Hepatocyte (in vitro differentiated cells): ENCODE data around the gene DNAJC30. TPM values are rescaled to one million over a fixed set of nuclear protein-coding genes. Genes with fewer than 3 reads are reported as not detected.

Source experiments
- DNase-seq: peaks from one replicate; pipeline ENCODE4 v3.0.0-alpha.2; 2016; ENCODE audit warnings: low spot score
- H2AFZ ChIP-seq: fragments of 200-600 bp; sonication (generic); 2 replicates; pipeline ENCODE4 v1.6.0; 2016; ENCODE audit warnings: antibody characterized with exemption, mild to moderate bottlenecking
- H3K27ac ChIP-seq: fragments of 200-600 bp; sonication (generic); 2 replicates; pipeline ENCODE4 v1.5.1; 2016; ENCODE audit warnings: mild to moderate bottlenecking
- H3K27me3 ChIP-seq: fragments of 200-600 bp; sonication (generic); 2 replicates; pipeline ENCODE4 v1.6.1; 2016
- H3K36me3 ChIP-seq: fragments of 200-600 bp; sonication (generic); replicated peaks from 2 replicates; pipeline ENCODE4 v1.5.1; 2016; ENCODE audit warnings: low read depth; ENCODE audit not compliant: insufficient read depth
- H3K4me1 ChIP-seq: fragments of 200-600 bp; sonication (generic); 2 replicates; pipeline ENCODE4 v1.5.1; 2016; ENCODE audit warnings: mild to moderate bottlenecking, moderate library complexity; ENCODE audit not compliant: insufficient read depth
- H3K4me2 ChIP-seq: fragments of 200-600 bp; sonication (generic); 2 replicates; pipeline ENCODE4 v1.6.0; 2016
- H3K4me3 ChIP-seq: fragments of 200-600 bp; sonication (generic); 2 replicates; pipeline ENCODE4 v1.5.1; 2016; ENCODE audit warnings: mild to moderate bottlenecking
- H3K79me2 ChIP-seq: fragments of 200-600 bp; sonication (generic); 2 replicates; pipeline ENCODE4 v1.6.0; 2017; ENCODE audit warnings: mild to moderate bottlenecking
- H3K9me2 ChIP-seq: fragments of 200-600 bp; sonication (generic); replicated peaks from 2 replicates; pipeline ENCODE4 v1.6.0; 2017; ENCODE audit warnings: mild to moderate bottlenecking; ENCODE audit not compliant: insufficient read depth
- H3K9me3 ChIP-seq: fragments of 200-600 bp; sonication (generic); 2 replicates; pipeline ENCODE4 v1.5.1; 2016; ENCODE audit warnings: low read depth, mild to moderate bottlenecking
- H4K20me1 ChIP-seq: fragments of 200-600 bp; sonication (generic); 2 replicates; pipeline ENCODE4 v1.6.0; 2016; ENCODE audit warnings: mild to moderate bottlenecking; ENCODE audit not compliant: insufficient read depth, poor library complexity, severe bottlenecking
- EZH2 ChIP-seq: fragments of 200-600 bp; sonication (generic); IDR thresholded peaks from 2 replicates; pipeline ENCODE4 v1.6.1; 2016; ENCODE audit warnings: antibody characterized with exemption, mild to moderate bottlenecking, borderline replicate concordance
- EZH2phosphoT487 ChIP-seq: fragments of 200-600 bp; sonication (generic); IDR thresholded peaks from one replicate; pipeline ENCODE4 v1.6.1; 2018; ENCODE audit warnings: antibody characterized with exemption, mild to moderate bottlenecking, low read depth, moderate library complexity; ENCODE audit not compliant: unreplicated experiment, severe bottlenecking
- whole genome bisulfite sequencing: methylation state at CpG from one replicate; pipeline ENCODE4 v1.1.6; 2016; ENCODE audit warnings: low lambda C conversion rate; ENCODE audit errors: missing lambda C conversion rate; 5-methylcytosine and 5-hydroxymethylcytosine counted together
- polyA plus RNA-seq: library from polyadenylated mRNA; unstranded; fragments of >200 nt; fragmentation: Nextera tagmentation; extraction: Ambion mirVana; gene quantifications from 2 replicates; pipeline ENCODE4 v1.2.1, GENCODE V29; 2016
- total RNA-seq: library from RNA; depleted of rRNA; stranded (reverse); fragments of >200 nt; gene quantifications from 2 replicates; pipeline ENCODE4 v1.2.3, GENCODE V29; 2014
- TF ChIP-seq, protein P1 (sequence below): fragments of 200-600 bp; sonication (generic); IDR thresholded peaks from 2 replicates; pipeline ENCODE4 v1.5.1; 2016; ENCODE audit warnings: antibody characterized with exemption, mild to moderate bottlenecking; ENCODE audit not compliant: poor library complexity

The DNAJC30 gene
- total and polyA plus RNA-seq, 2 experiments from 2014 or later = 3.0 to 13.9 TPM

GRCh38 chr7:73696372-73696771 is 13.1 kb upstream of the DNAJC30 start:
- Histone ChIP-seq H3K4me3 (no peak overlapping the region), H3K27me3 (no peaks in the 10 kb centered on the region), H3K9me3 (no peaks in the 10 kb centered on the region), H3K4me1 (no peaks in the 10 kb centered on the region), H2AFZ (no peak overlapping the region), H3K9me2 (no peaks in the 10 kb centered on the region), H3K27ac (no peak overlapping the region), H3K36me3 (no peaks in the 10 kb centered on the region), H3K79me2 (no peaks in the 10 kb centered on the region), H3K4me2 (no peak overlapping the region), H4K20me1 (no peaks in the 10 kb centered on the region)
- DNase-seq = no peak
- no peak for TF ChIP-seq EZH2phosphoT487
- TF ChIP-seq EZH2 = no peak
- TF ChIP-seq, protein P1, sequence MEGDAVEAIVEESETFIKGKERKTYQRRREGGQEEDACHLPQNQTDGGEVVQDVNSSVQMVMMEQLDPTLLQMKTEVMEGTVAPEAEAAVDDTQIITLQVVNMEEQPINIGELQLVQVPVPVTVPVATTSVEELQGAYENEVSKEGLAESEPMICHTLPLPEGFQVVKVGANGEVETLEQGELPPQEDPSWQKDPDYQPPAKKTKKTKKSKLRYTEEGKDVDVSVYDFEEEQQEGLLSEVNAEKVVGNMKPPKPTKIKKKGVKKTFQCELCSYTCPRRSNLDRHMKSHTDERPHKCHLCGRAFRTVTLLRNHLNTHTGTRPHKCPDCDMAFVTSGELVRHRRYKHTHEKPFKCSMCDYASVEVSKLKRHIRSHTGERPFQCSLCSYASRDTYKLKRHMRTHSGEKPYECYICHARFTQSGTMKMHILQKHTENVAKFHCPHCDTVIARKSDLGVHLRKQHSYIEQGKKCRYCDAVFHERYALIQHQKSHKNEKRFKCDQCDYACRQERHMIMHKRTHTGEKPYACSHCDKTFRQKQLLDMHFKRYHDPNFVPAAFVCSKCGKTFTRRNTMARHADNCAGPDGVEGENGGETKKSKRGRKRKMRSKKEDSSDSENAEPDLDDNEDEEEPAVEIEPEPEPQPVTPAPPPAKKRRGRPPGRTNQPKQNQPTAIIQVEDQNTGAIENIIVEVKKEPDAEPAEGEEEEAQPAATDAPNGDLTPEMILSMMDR = no peak
- WGBS = 93% methylated on average over 4 of the region's 4 CpGs

GRCh38 chr7:73690646-73691045 is 7.4 kb upstream of the DNAJC30 start:
- no peak overlapping the region for H2AFZ ChIP-seq
- H3K36me3 ChIP-seq = no peaks in the 10 kb centered on the region
- H3K4me1 ChIP-seq = no peaks in the 10 kb centered on the region
- no peaks in the 10 kb centered on the region for H3K9me3 ChIP-seq
- no peaks in the 10 kb centered on the region for H3K9me2 ChIP-seq
- no peaks in the 10 kb centered on the region for H3K27me3 ChIP-seq
- H3K27ac ChIP-seq = no peak overlapping the region
- H3K79me2 ChIP-seq = peaks cover 9% of the 10 kb centered on the region
- H3K4me3 ChIP-seq = no peak overlapping the region
- DNase-seq = no peak
- H3K4me2 ChIP-seq = no peak overlapping the region
- H4K20me1 ChIP-seq = no peaks in the 10 kb centered on the region
- WGBS = 91% methylated on average over 7 of the region's 7 CpGs
- TF ChIP-seq EZH2 (no peak), EZH2phosphoT487 (no peak)
- TF ChIP-seq, protein P1 = no peak

GRCh38 chr7:73688288-73688687 is 5.0 kb upstream of the DNAJC30 start:
- Histone ChIP-seq H4K20me1 (no peaks in the 10 kb centered on the region), H3K79me2 (peaks cover 31% of the 10 kb centered on the region)

More at GRCh38 chr7:73688288-73688687, 5.0 kb upstream of the DNAJC30 start:
- WGBS = 91% methylated on average over 8 of the region's 8 CpGs
- DNase-seq = no peak
- H3K27me3 ChIP-seq = no peaks in the 10 kb centered on the region
- no peak overlapping the region for H2AFZ ChIP-seq
- H3K27ac ChIP-seq = no peak overlapping the region
- TF ChIP-seq EZH2 (no peak), EZH2phosphoT487 (no peak)
- TF ChIP-seq, protein P1 = no peak
- H3K9me3 ChIP-seq = no peaks in the 10 kb centered on the region
- no peaks in the 10 kb centered on the region for H3K9me2 ChIP-seq
- no peak overlapping the region for H3K4me3 ChIP-seq
- no peaks in the 10 kb centered on the region for H3K4me1 ChIP-seq
- no peaks in the 10 kb centered on the region for H3K36me3 ChIP-seq
- no peak overlapping the region for H3K4me2 ChIP-seq
